Aorta (tissue), 5 donors: Measurements from ENCODE around the gene BORCS6. TPM values are rescaled to one million over a fixed set of nuclear protein-coding genes. Genes with fewer than 3 reads are reported as not detected.

Experiments
- ATAC-seq: fragments of 200-7000 bp; cut with Tn5 transposase; one replicate; pipeline ENCODE4 v1.9.1; 2022; ENCODE audit warnings: moderate library complexity; ENCODE audit not compliant: low FRiP score
- DNase-seq, 2 donors: peaks; one replicate each; pipeline ENCODE4 v3.0.0-alpha.2; 2020
- H3K27ac ChIP-seq, 2 donors: one replicate each; pipeline ENCODE4 v1.5.1; 2013; ENCODE audit warnings: low read length in 2 of 2, mild to moderate bottlenecking in 2 of 2, moderate library complexity in 2 of 2, control low read depth in 1 of 2, inconsistent platforms in 1 of 2, low read depth in 1 of 2
- H3K27me3 ChIP-seq, 2 donors: one replicate each; pipeline ENCODE4 v1.6.1; 2013; ENCODE audit warnings: control low read depth in 1 of 2, low read length in 1 of 2, mild to moderate bottlenecking in 1 of 2, moderate library complexity in 1 of 2; ENCODE audit not compliant: insufficient read depth in 2 of 2, control insufficient read depth in 1 of 2
- H3K36me3 ChIP-seq, 2 donors: one replicate each; pipeline ENCODE4 v1.6.1; 2013; ENCODE audit warnings: control low read depth in 1 of 2, low read length in 1 of 2, mild to moderate bottlenecking in 1 of 2; ENCODE audit not compliant: insufficient read depth in 2 of 2, control insufficient read depth in 1 of 2
- H3K4me1 ChIP-seq, 2 donors: one replicate each; pipeline ENCODE4 v1.6.1; 2013; ENCODE audit warnings: low read length in 2 of 2, control low read depth in 1 of 2, mild to moderate bottlenecking in 1 of 2, moderate library complexity in 1 of 2; ENCODE audit not compliant: insufficient read depth in 2 of 2, control insufficient read depth in 1 of 2
- H3K4me3 ChIP-seq, 2 donors: one replicate each; pipeline ENCODE4 v1.5.1; 2013; ENCODE audit warnings: low read length in 2 of 2, control low read depth in 1 of 2, mild to moderate bottlenecking in 1 of 2
- H3K9me3 ChIP-seq: one replicate; pipeline ENCODE4 v1.6.1; 2013; ENCODE audit warnings: mild to moderate bottlenecking, low read length; ENCODE audit not compliant: control insufficient read depth
- WGBS, 2 donors: extraction: QIAGEN DNeasy Blood & Tissue Kit; methylation state at CpG; one replicate each; pipeline ENCODE4 v1.1.7; 2013; 5-methylcytosine and 5-hydroxymethylcytosine counted together
- intact Hi-C, 2 donors: fragments of 100-400 bp; cut with DNase I; formaldehyde crosslinking; loops; one replicate each; pipeline versions ENCODE4 v1.14.2 to v1.15.0; 2022
- polyA plus RNA-seq, 2 donors: library from polyadenylated mRNA; stranded (reverse); fragments of 200-250 nt; gene quantifications; one replicate each; pipeline ENCODE4 v1.2.3, GENCODE V29; 2013
- total RNA-seq, 2 donors: library from RNA; stranded (reverse); fragmentation: NEBNext Ultra II Directional; extraction: Animal tissue kit (Norgen Biotek cat#: 25700); gene quantifications; one replicate each; pipeline ENCODE4 v1.2.1, GENCODE V29; 2021
- donor health status: healthy with polysubstance abuse.
- donor health status: Bipolar disorder and iron deficiency.
- donor health status: DM: no; HTN: no; CAD: no.
- donor health status: DM: no; HTN: no; CAD: no.
- donor health status: DM: yes; HTN: yes; CAD: no.

Gene BORCS6
- total and polyA plus RNA-seq, 4 donors: 5.2 to 9.4 (median 7.2) TPM

GRCh38 chr17:8143581-8144400 is 46.2 kb downstream of the BORCS6 start:
- peaks cover 7 to 64% of the 10 kb centered on the region in 2 donors for H3K36me3 ChIP-seq
- no peaks in the 10 kb centered on the region for H3K27me3 ChIP-seq
- no peak overlapping the region for H3K27ac ChIP-seq
- 85 to 88% methylated on average over 22 of the region's 22 CpGs for WGBS, 2 donors
- intact Hi-C loops: no loop called here
- no peak for ATAC-seq
- H3K4me3 ChIP-seq: no peak overlapping the region
- H3K9me3 ChIP-seq: no peaks in the 10 kb centered on the region
- H3K4me1 ChIP-seq: no peaks in the 10 kb centered on the region
- DNase-seq: no peak

- 74 to 77% methylated on average over 15 of the region's 15 CpGs for WGBS, 2 donors
- H3K36me3 ChIP-seq: peaks cover 7 to 58% of the 10 kb centered on the region in 2 donors
- no peaks in the 10 kb centered on the region for H3K9me3 ChIP-seq
- ATAC-seq (no peak), DNase-seq (no peak)
- no peak overlapping the region for H3K27ac ChIP-seq
- no peak overlapping the region for H3K4me3 ChIP-seq
- intact Hi-C loops: no loop called here
- no peaks in the 10 kb centered on the region for H3K27me3 ChIP-seq
- peaks cover 0 to 1% of the 10 kb centered on the region in 2 donors for H3K4me1 ChIP-seq
These were observed 46.9 kb downstream of the BORCS6 start for GRCh38 chr17:8142887-8143580.

- no peaks in the 10 kb centered on the region for H3K27me3 ChIP-seq
- 83 to 84% methylated on average over 23 of the region's 23 CpGs for whole genome bisulfite sequencing, 2 donors
- no peak for ATAC-seq
- H3K4me1 ChIP-seq: peaks cover 0 to 1% of the 10 kb centered on the region in 2 donors
- H3K9me3 ChIP-seq: no peaks in the 10 kb centered on the region
- H3K36me3 ChIP-seq: peaks cover 7 to 51% of the 10 kb centered on the region in 2 donors
- peak in 1 of 2 donors; percentile 47 for DNase-seq
- intact Hi-C loops: no loop called here
- H3K27ac ChIP-seq: no peak overlapping the region
- H3K4me3 ChIP-seq: no peak overlapping the region
These were observed 47.7 kb downstream of the BORCS6 start for GRCh38 chr17:8142158-8142886.

GRCh38 chr17:8141741-8142140 is 48.2 kb downstream of the BORCS6 start:
- ATAC-seq (no peak), DNase-seq (no peak)
- WGBS, 2 donors: 86% methylated on average over 11 of the region's 11 CpGs
- H3K36me3 ChIP-seq: peaks cover 7 to 46% of the 10 kb centered on the region in 2 donors
- no peak overlapping the region for H3K4me3 ChIP-seq
- peaks cover 0 to 1% of the 10 kb centered on the region in 2 donors for H3K4me1 ChIP-seq
- no peaks in the 10 kb centered on the region for H3K27me3 ChIP-seq
- intact Hi-C loops: no loop called here
- no peak overlapping the region for H3K27ac ChIP-seq
- H3K9me3 ChIP-seq: no peaks in the 10 kb centered on the region

- intact Hi-C loops: no loop called here
- WGBS, 2 donors: 87 to 91% methylated on average over 7 of the region's 7 CpGs
- peak in 1 of 2 donors; percentile 47 for DNase-seq
- ATAC-seq: no peak
- Histone ChIP-seq H3K27ac (no peak overlapping the region), H3K4me3 (no peak overlapping the region), H3K4me1 (peaks cover 0 to 1% of the 10 kb centered on the region in 2 donors), H3K27me3 (no peaks in the 10 kb centered on the region), H3K36me3 (peaks cover 5 to 40% of the 10 kb centered on the region in 2 donors), H3K9me3 (no peaks in the 10 kb centered on the region)
These were observed 48.9 kb downstream of the BORCS6 start for GRCh38 chr17:8141045-8141444.

- ATAC-seq: no peak
- Histone ChIP-seq H3K4me1 (peaks cover 0 to 1% of the 10 kb centered on the region in 2 donors), H3K4me3 (no peak overlapping the region), H3K27me3 (no peaks in the 10 kb centered on the region), H3K36me3 (peaks cover 0 to 36% of the 10 kb centered on the region in 2 donors), H3K27ac (peak overlapping the region in 1 of 2 donors; percentile 5), H3K9me3 (no peaks in the 10 kb centered on the region)
- peak; percentile 48 to 79 for DNase-seq
- intact Hi-C loops: no loop called here
- 69 to 70% methylated on average over 18 of the region's 18 CpGs for WGBS, 2 donors
These were observed 49.6 kb downstream of the BORCS6 start for GRCh38 chr17:8140065-8141029.

GRCh38 chr17:8138672-8139371 is 51.2 kb downstream of the BORCS6 start:
- ATAC-seq: peak; percentile 95
- H3K27ac ChIP-seq: peak overlapping the region in 1 of 2 donors; percentile 26
- H3K27me3 ChIP-seq: no peaks in the 10 kb centered on the region
- H3K4me1 ChIP-seq: peaks cover 0 to 1% of the 10 kb centered on the region in 2 donors
- intact Hi-C loops: loop anchor here in 1 of 2 donors (1.0 to 2.0 kb wide), 3 partner anchors 20 to 48 kb away; partner anchors contain the start of gene ALOXE3
- WGBS, 2 donors: 1% methylated on average over 46 of the region's 46 CpGs
- H3K9me3 ChIP-seq: no peaks in the 10 kb centered on the region
- H3K36me3 ChIP-seq: peaks cover 0 to 26% of the 10 kb centered on the region in 2 donors
- DNase-seq: peak; percentile 97 to 98
- no peak overlapping the region for H3K4me3 ChIP-seq
